ENCODE results near the gene RAPGEF4. TPM values are rescaled to one million over a fixed set of nuclear protein-coding genes. Genes with fewer than 3 reads are reported as not detected.

RAPGEF4 gene
- total and polyA plus RNA-seq, 2 of the 8 experiments (the other 6 are each of a cell fraction or from before 2014, with no cell fraction given), result 1.2 to 2.6 TPM

DNA sequence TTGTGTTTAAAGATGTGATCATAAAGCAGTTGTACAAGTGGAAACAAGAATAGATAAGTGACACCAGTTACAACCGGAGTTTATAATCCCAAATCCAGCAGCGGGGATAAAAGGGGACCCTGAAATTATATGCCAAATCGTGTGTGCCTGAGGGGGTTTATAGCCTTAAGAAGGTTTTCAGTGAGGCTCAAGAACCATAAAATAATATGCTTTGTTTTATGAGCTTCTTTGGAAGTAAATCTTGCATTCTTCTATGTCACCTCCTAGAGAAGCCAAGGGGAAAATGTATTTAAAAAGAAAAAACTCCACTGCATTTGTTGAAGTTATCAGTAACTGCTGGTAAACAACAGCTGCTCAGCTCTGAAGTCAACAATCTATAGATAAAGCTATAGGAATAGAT, 314.2 kb downstream of the RAPGEF4 start (continued):
- TF ChIP-seq CHD2 (IDR thresholded peaks at IDR 0.05; ENCODE audit: low read length), result no peak

DNA sequence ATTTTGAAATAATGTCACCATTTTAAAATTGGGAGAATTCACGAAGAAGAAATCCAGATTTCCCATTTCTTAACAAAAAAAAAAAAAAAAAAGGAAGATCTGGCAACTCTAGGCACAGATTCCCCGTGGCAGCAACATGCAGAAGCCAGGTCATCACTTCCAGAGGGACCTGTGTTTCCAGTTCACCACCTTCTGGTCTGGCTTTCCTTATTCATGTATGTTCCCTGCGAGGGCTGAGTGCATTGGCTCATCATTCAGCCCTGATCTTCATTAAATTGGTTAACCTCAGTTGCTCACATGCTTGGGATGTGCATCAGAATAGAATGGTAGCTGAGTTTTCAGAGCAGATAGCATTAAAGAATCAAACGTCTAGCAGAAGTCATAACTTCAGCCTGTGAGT, 315.0 kb downstream of the RAPGEF4 start:
- TF ChIP-seq NANOG (IDR thresholded peaks at IDR 0.05; ENCODE audit: insufficient read depth, low read depth, low read length, poor library complexity, severe bottlenecking), result no peak
- no peak overlapping the region for H3K18ac ChIP-seq (ENCODE audit: extremely low read depth, low read length)
- no peak overlapping the region for H3K4me3 ChIP-seq (ENCODE audit: extremely low read depth in 1 of 4, insufficient read depth in 2 of 4, low read depth in 3 of 4, low read length in 4 of 4)
- H2BK120ac ChIP-seq (replicated peaks; ENCODE audit: low read depth, low read length), result no peak overlapping the region
- H2BK12ac ChIP-seq (ENCODE audit: low read depth, low read length), result no peak overlapping the region
- H3K36me3 ChIP-seq (ENCODE audit: control insufficient read depth in 2 of 4, insufficient read depth in 4 of 4, low read length in 3 of 4), result no peaks in the 10 kb centered on the region
- no peak overlapping the region for H3K14ac ChIP-seq (ENCODE audit: insufficient read length)
- H4K20me1 ChIP-seq (replicated peaks in 1 of 2; ENCODE audit: control insufficient read depth in 1 of 2, insufficient read depth in 2 of 2, low read length in 2 of 2), result no peaks in the 10 kb centered on the region
- H3K4me2 ChIP-seq (ENCODE audit: insufficient read depth in 1 of 2, low read depth in 2 of 2, low read length in 2 of 2), result no peak overlapping the region
- no peak overlapping the region for H2BK5ac ChIP-seq (ENCODE audit: low read depth, low read length)
- no peaks in the 10 kb centered on the region for H3K79me1 ChIP-seq (ENCODE audit: low read depth, low read length)
- no peaks in the 10 kb centered on the region for H3K27me3 ChIP-seq (replicated peaks in 1 of 4; ENCODE audit: control insufficient read depth in 3 of 4, extremely low read depth in 1 of 4, insufficient read depth in 3 of 4, low read length in 3 of 4)
- no peaks in the 10 kb centered on the region for H3K23me2 ChIP-seq (ENCODE audit: low read depth, low read length)
- H4K91ac ChIP-seq (replicated peaks; ENCODE audit: insufficient read length, low read length), result no peak overlapping the region
- no peak overlapping the region for H2AFZ ChIP-seq (ENCODE audit: low read length)
- no peaks in the 10 kb centered on the region for H3K79me2 ChIP-seq (ENCODE audit: control insufficient read depth in 1 of 2, insufficient read depth in 2 of 2, low read length in 2 of 2)
- ChIA-PET POLR2A (ENCODE audit: partially characterized antibody) (no interaction called here), CTCF (ENCODE audit: partially characterized antibody) (no interaction called here)
- no peak overlapping the region for H4K8ac ChIP-seq (ENCODE audit: extremely low read depth, insufficient read depth, low read length)
- H2BK20ac ChIP-seq (ENCODE audit: low read length), result no peak overlapping the region
- no peak overlapping the region for H2BK15ac ChIP-seq (ENCODE audit: low read length)
- H3K56ac ChIP-seq (replicated peaks; ENCODE audit: insufficient read length, low read depth, low read length), result no peak overlapping the region
- no peak overlapping the region for H3K27ac ChIP-seq (ENCODE audit: low read depth, low read length)
- H2AK5ac ChIP-seq (ENCODE audit: low read depth, low read length), result no peak overlapping the region
- H4K5ac ChIP-seq (ENCODE audit: insufficient read length, low read depth, low read length), result no peak overlapping the region
- H3K9ac ChIP-seq (replicated peaks in 1 of 4; ENCODE audit: extremely low read depth in 1 of 4, low read depth in 3 of 4, low read length in 3 of 4), result no peak overlapping the region
- H3K23ac ChIP-seq (ENCODE audit: insufficient read length), result no peak overlapping the region
- no peak for FAIRE-seq
- H3K4me1 ChIP-seq (replicated peaks in 1 of 4; ENCODE audit: control insufficient read depth in 3 of 4, insufficient read depth in 4 of 4, low read length in 3 of 4), result no peaks in the 10 kb centered on the region
- no peaks in the 10 kb centered on the region for H3K9me3 ChIP-seq (ENCODE audit: insufficient read depth in 2 of 2, low read depth in 1 of 2, low read length in 1 of 2)
- no peak overlapping the region for H3K4ac ChIP-seq (replicated peaks; ENCODE audit: insufficient read length, low read depth, low read length)
- DNase-seq (ENCODE audit: low read depth in 1 of 2, low spot score in 2 of 2), result no peak
- 79% methylated on average over 4 of the region's 4 CpGs; no CpG with 5 or more reads in 1 of the 2 experiments for WGBS, 2 experiments (ENCODE audit: extremely low coverage in 1 of 2, insufficient coverage in 1 of 2, insufficient read length in 1 of 2, insufficient replicate concordance in 2 of 2, low coverage in 1 of 2, low lambda C conversion rate in 2 of 2, missing lambda C conversion rate in 1 of 2)

Measured in H1 (cell line).